Colonic mucosa (tissue), 4 donors: ENCODE data around the gene NKX6-2. TPM values are rescaled to one million over a fixed set of nuclear protein-coding genes. Genes with fewer than 3 reads are reported as not detected.

Experiments used
- DNase-seq: peaks from one replicate; pipeline ENCODE4 v3.0.0-alpha.2; 2020
- H3K27ac ChIP-seq: fragments of 200-600 bp; one replicate; pipeline ENCODE4 v1.8.0; 2021
- H3K27me3 ChIP-seq: fragments of 200-600 bp; one replicate; pipeline ENCODE4 v1.8.0; 2021
- H3K36me3 ChIP-seq: fragments of 200-600 bp; one replicate; pipeline ENCODE4 v1.8.0; 2021
- H3K4me1 ChIP-seq: fragments of 200-600 bp; one replicate; pipeline ENCODE4 v1.8.0; 2021; ENCODE audit warnings: mild to moderate bottlenecking
- H3K4me3 ChIP-seq: fragments of 200-600 bp; one replicate; pipeline ENCODE4 v1.8.0; 2021
- H3K9ac ChIP-seq, 2 donors: one replicate each; pipeline ENCODE4 v1.7.0; 2013; ENCODE audit warnings: control low read depth in 2 of 2, low read depth in 2 of 2, low read length in 2 of 2
- H3K9me3 ChIP-seq: fragments of 200-600 bp; one replicate; pipeline ENCODE4 v1.8.0; 2021
- CTCF ChIP-seq: fragments of 200-600 bp; IDR thresholded peaks from one replicate; pipeline ENCODE4 v1.8.0; 2022; ENCODE audit warnings: antibody characterized with exemption, mild to moderate bottlenecking
- intact Hi-C: fragments of 100-400 bp; cut with DNase I; formaldehyde crosslinking; loops from one replicate; pipeline ENCODE4 v1.14.1; 2022
- total RNA-seq, 2 donors: library from RNA; stranded (reverse); fragmentation: NEBNext Ultra II Directional in 1 of 2; extraction: Animal tissue kit (Norgen Biotek cat#: 25700) in 1 of 2; gene quantifications; one replicate each; pipeline ENCODE4 v1.2.1, GENCODE V29; 2021
- donor health status: healthy.
- donor health status: DM: no; HTN: no; CAD: no.
- donor health status: DM: no; HTN: no; CAD: no.

Gene NKX6-2
- total RNA-seq, 2 donors from 2014 or later, result not detected

DNA sequence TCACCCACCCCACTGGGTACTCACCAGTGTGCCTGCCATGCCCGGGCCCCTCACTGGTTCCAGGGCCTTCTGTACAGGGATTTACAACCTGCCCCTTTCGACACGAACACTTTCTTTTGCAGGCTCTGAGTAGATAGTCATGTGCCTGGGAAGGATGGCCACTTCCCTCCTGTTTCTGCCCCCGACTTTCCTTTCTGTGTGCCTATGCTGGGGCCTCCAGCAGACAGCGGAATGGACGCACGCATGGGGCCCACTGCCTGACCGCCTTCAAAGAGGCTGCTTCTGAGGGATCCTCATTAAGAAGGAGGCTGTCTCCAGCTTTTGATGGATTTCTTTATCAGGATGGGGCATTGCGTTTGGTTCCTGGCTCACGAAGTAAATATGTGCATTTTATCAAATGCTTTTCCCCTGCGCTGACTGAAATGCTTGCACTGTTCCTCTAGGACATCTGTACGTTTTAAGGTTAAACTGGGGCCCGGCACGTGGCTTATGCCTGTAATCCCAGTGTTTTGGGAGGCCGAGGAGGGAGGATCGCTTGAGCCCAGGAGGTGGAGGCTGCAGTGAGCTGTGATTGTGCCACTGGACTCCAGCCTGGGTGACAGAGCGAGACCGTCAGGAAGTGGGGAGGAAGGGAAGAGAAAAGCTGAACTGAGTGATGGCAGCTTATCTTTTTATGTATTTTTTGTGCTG lies 29.4 kb upstream of the NKX6-2 start:
- Histone ChIP-seq H3K36me3 (no peaks in the 10 kb centered on the region), H3K4me1 (no peaks in the 10 kb centered on the region), H3K9me3 (no peaks in the 10 kb centered on the region), H3K4me3 (no peak overlapping the region), H3K27me3 (no peaks in the 10 kb centered on the region), H3K27ac (no peak overlapping the region), H3K9ac (no peak overlapping the region)
- no peak for TF ChIP-seq CTCF
- intact Hi-C loops, result no loop called here
- DNase-seq, result no peak

DNA sequence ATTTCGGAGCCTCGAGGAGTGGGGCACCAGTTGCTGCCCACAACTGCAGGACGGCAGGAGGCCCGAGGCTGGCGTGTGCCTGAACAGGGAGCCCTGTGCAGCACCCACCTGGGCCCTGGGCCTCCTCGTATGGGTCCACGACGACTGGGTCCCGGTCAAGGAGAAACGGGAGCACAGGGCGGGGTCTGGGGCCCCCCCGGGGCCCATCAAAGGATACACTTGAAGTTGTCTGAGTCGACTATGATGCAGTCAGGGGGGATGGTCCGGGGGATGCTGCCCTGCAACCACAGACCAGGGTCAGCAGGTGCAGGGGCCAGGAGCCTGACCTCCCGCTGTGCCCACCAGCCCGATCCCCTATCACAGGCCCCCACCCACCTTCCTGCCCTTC lies 28.5 kb upstream of the NKX6-2 start:
- Histone ChIP-seq H3K9ac (no peak overlapping the region), H3K36me3 (no peaks in the 10 kb centered on the region), H3K27me3 (no peaks in the 10 kb centered on the region), H3K27ac (no peak overlapping the region), H3K4me1 (no peaks in the 10 kb centered on the region), H3K9me3 (no peaks in the 10 kb centered on the region), H3K4me3 (no peak overlapping the region)
- no peak for DNase-seq
- intact Hi-C loops, result no loop called here
- no peak for TF ChIP-seq CTCF

GRCh38 chr10:132813560-132814468 lies 27.9 kb upstream of the NKX6-2 start:
- DNase-seq, result no peak
- no peaks in the 10 kb centered on the region for H3K27me3 ChIP-seq
- no peak for TF ChIP-seq CTCF

DNA sequence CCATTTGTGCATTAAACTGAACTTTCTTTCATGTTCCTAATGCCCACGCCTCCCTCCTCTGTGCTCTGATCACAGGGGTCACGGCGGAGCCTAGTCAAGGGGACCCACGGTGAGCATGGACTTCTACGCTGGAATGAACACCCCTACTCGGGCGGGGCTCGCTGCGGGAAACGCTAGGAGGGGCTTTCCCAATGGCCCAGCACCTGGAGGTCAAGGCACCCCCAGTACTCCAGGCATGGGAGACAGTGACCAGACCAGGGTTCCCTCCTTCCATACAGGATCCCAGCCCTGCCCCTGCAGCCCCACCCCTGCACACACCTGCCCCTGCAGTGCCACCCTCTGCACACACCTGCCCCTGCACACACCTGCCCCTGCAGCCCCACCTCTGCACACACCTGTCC lies 27.1 kb upstream of the NKX6-2 start:
- Histone ChIP-seq H3K36me3 (no peaks in the 10 kb centered on the region), H3K4me1 (no peaks in the 10 kb centered on the region), H3K4me3 (no peak overlapping the region), H3K9me3 (no peaks in the 10 kb centered on the region), H3K9ac (no peak overlapping the region), H3K27ac (no peak overlapping the region), H3K27me3 (no peaks in the 10 kb centered on the region)
- no peak for DNase-seq
- TF ChIP-seq CTCF, result no peak
- intact Hi-C loops, result no loop called here

More at GRCh38 chr10:132813560-132814468, 27.9 kb upstream of the NKX6-2 start:
- no peak overlapping the region for H3K4me3 ChIP-seq
- no peak overlapping the region for H3K9ac ChIP-seq
- no peaks in the 10 kb centered on the region for H3K36me3 ChIP-seq
- no peaks in the 10 kb centered on the region for H3K9me3 ChIP-seq
- intact Hi-C loops, result no loop called here
- no peak overlapping the region for H3K27ac ChIP-seq
- no peaks in the 10 kb centered on the region for H3K4me1 ChIP-seq

- Histone ChIP-seq H3K36me3 (no peaks in the 10 kb centered on the region), H3K4me3 (no peak overlapping the region), H3K4me1 (no peaks in the 10 kb centered on the region), H3K9ac (no peak overlapping the region), H3K27ac (no peak overlapping the region), H3K27me3 (no peaks in the 10 kb centered on the region), H3K9me3 (no peaks in the 10 kb centered on the region)
- DNase-seq, result no peak
- TF ChIP-seq CTCF, result no peak
- intact Hi-C loops, result no loop called here
Observed at GRCh38 chr10:132812520-132812919, 26.6 kb upstream of the NKX6-2 start.
